Nephron progenitor cell (in vitro differentiated cells): ENCODE measurements around the gene IRX6.

Source experiments
- DNase-seq: peaks from one replicate; pipeline ENCODE4 v3.0.0; 2021
- H3K27ac Mint-ChIP-seq: 2 replicates; pipeline ENCODE4 v1.8.0; 2021; ENCODE audit warnings: mild to moderate bottlenecking, moderate library complexity, mixed read lengths
- H3K27me3 Mint-ChIP-seq: 2 replicates; pipeline ENCODE4 v1.8.0; 2021; ENCODE audit warnings: mild to moderate bottlenecking, low read depth, mixed read lengths; ENCODE audit not compliant: poor library complexity
- H3K36me3 Mint-ChIP-seq: 2 replicates; pipeline ENCODE4 v1.8.0; 2021; ENCODE audit warnings: low read depth, mixed read lengths
- H3K4me1 Mint-ChIP-seq: 2 replicates; pipeline ENCODE4 v1.8.0; 2021; ENCODE audit warnings: mixed read lengths
- H3K4me3 Mint-ChIP-seq: 2 replicates; pipeline ENCODE4 v1.8.0; 2021; ENCODE audit warnings: mild to moderate bottlenecking, moderate library complexity, mixed read lengths
- H3K9me3 Mint-ChIP-seq: 2 replicates; pipeline ENCODE4 v1.8.0; 2021; ENCODE audit warnings: mild to moderate bottlenecking, moderate library complexity, mixed read lengths
- CTCF ChIP-seq: fragments of 200-600 bp; sonication (generic); IDR thresholded peaks from 2 replicates; pipeline ENCODE4 v1.5.0; 2021; ENCODE audit warnings: antibody characterized with exemption

Gene IRX6

GRCh38 chr16:55340445-55340844 lies 16.4 kb downstream of the IRX6 start:
- Mint-ChIP-seq H3K4me3 (no peak overlapping the region), H3K36me3 (no peaks in the 10 kb centered on the region), H3K9me3 (no peaks in the 10 kb centered on the region), H3K27me3 (peaks cover 79% of the 10 kb centered on the region), H3K4me1 (no peaks in the 10 kb centered on the region), H3K27ac (no peak overlapping the region)
- no peak for TF ChIP-seq CTCF
- DNase-seq = no peak

GRCh38 chr16:55341681-55342080 lies 17.7 kb downstream of the IRX6 start:
- H3K36me3 Mint-ChIP-seq = no peaks in the 10 kb centered on the region
- H3K27ac Mint-ChIP-seq = no peak overlapping the region
- no peak overlapping the region for H3K4me3 Mint-ChIP-seq
- H3K9me3 Mint-ChIP-seq = no peaks in the 10 kb centered on the region
- no peak for TF ChIP-seq CTCF
- no peaks in the 10 kb centered on the region for H3K4me1 Mint-ChIP-seq
- peaks cover 76% of the 10 kb centered on the region for H3K27me3 Mint-ChIP-seq
- no peak for DNase-seq

GRCh38 chr16:55346475-55346874 lies 22.5 kb downstream of the IRX6 start:
- no peak for TF ChIP-seq CTCF
- Mint-ChIP-seq H3K9me3 (no peaks in the 10 kb centered on the region), H3K4me1 (peaks cover 17% of the 10 kb centered on the region)

GRCh38 chr16:55349867-55350266 lies 25.9 kb downstream of the IRX6 start:
- no peak overlapping the region for H3K27ac Mint-ChIP-seq
- peaks cover 41% of the 10 kb centered on the region for H3K27me3 Mint-ChIP-seq
- H3K9me3 Mint-ChIP-seq = no peaks in the 10 kb centered on the region
- no peak for DNase-seq
- no peak for TF ChIP-seq CTCF
- peaks cover 17% of the 10 kb centered on the region for H3K4me1 Mint-ChIP-seq
- H3K36me3 Mint-ChIP-seq = no peaks in the 10 kb centered on the region
- H3K4me3 Mint-ChIP-seq = no peak overlapping the region

More at GRCh38 chr16:55346475-55346874, 22.5 kb downstream of the IRX6 start:
- no peak for DNase-seq
- no peak overlapping the region for H3K4me3 Mint-ChIP-seq
- H3K36me3 Mint-ChIP-seq = no peaks in the 10 kb centered on the region
- no peak overlapping the region for H3K27ac Mint-ChIP-seq
- peaks cover 57% of the 10 kb centered on the region for H3K27me3 Mint-ChIP-seq

- no peak overlapping the region for H3K4me3 Mint-ChIP-seq
- peaks cover 17% of the 10 kb centered on the region for H3K4me1 Mint-ChIP-seq
- H3K27ac Mint-ChIP-seq = no peak overlapping the region
- no peak for DNase-seq
- H3K36me3 Mint-ChIP-seq = no peaks in the 10 kb centered on the region
- TF ChIP-seq CTCF = no peak
- peaks cover 37% of the 10 kb centered on the region for H3K27me3 Mint-ChIP-seq
- H3K9me3 Mint-ChIP-seq = no peaks in the 10 kb centered on the region
Observed at GRCh38 chr16:55350984-55351383, 27.0 kb downstream of the IRX6 start.

GRCh38 chr16:55351936-55352335 lies 27.9 kb downstream of the IRX6 start:
- Mint-ChIP-seq H3K4me3 (no peak overlapping the region), H3K27me3 (peaks cover 37% of the 10 kb centered on the region), H3K9me3 (no peaks in the 10 kb centered on the region), H3K4me1 (peaks cover 17% of the 10 kb centered on the region), H3K27ac (no peak overlapping the region), H3K36me3 (no peaks in the 10 kb centered on the region)
- no peak for TF ChIP-seq CTCF
- DNase-seq = no peak
